K562 (cell line): ENCODE measurements around the gene STXBP6. TPM values are rescaled to one million over a fixed set of nuclear protein-coding genes. Genes with fewer than 3 reads are reported as not detected.

Source experiments
- ATAC-seq: fragments of 200-7000 bp; cut with Tn5 transposase; 3 replicates; pipeline ENCODE4 v1.9.1; 2020; ENCODE audit warnings: moderate library complexity
- BruUV-seq: library from RNA; stranded (reverse); fragments of 400-500 nt; replicated peaks from 2 replicates; lab custom pipeline; 2021; lab: Mats Ljungman, UMichigan
- CTCF ChIA-PET: fragments of 300-600 bp; formaldehyde crosslinking; extraction: SDS; loops from one replicate; lab custom pipeline; 2021; ENCODE audit warnings: low intra/inter-chr PET ratio; lab: Yijun Ruan, JAX
- POLR2A ChIA-PET: fragments of 300-600, 350-650 bp; sonication (Branson Sonifier 250); formaldehyde crosslinking; extraction: SDS; loops from one replicate; lab custom pipeline; 2021; ENCODE audit warnings: antibody characterized with exemption, inconsistent platforms; lab: Yijun Ruan, JAX
- DNase-seq, 4 experiments: peaks; one replicate each; pipeline versions ENCODE4 v3.0.0 to v3.0.0-alpha.2; 2011 to 2018; ENCODE audit warnings: low spot score in 3 of 4, mixed read lengths in 3 of 4; ENCODE audit errors: extremely low read depth in 1 of 4
- FAIRE-seq: peaks from 2 replicates; lab custom pipeline; 2011; peaks lifted over from hg19 to GRCh38; lab: Jason Lieb, UNC
- H2AFZ ChIP-seq: 2 replicates; pipeline ENCODE4 v1.6.0; 2011; ENCODE audit warnings: low read depth, low read length, control low read depth, inconsistent platforms
- H3K27ac ChIP-seq: fragments of 200-600 bp; 3 replicates; pipeline ENCODE4 v1.8.0; 2011; ENCODE audit warnings: low read depth, mild to moderate bottlenecking, control low read depth, inconsistent platforms, low read length, moderate library complexity, mixed read lengths; ENCODE audit errors: extremely low read depth
- H3K27me3 ChIP-seq, 2 experiments: fragments of 300-600 bp in 1 of 2; 2 replicates in 1 of 2; 3 replicates in 1 of 2; pipeline versions ENCODE4 v1.6.0 to v1.8.0; 2011; ENCODE audit warnings: inconsistent platforms in 2 of 2, low read length in 2 of 2, mild to moderate bottlenecking in 1 of 2, mixed read lengths in 1 of 2, moderate library complexity in 1 of 2; ENCODE audit not compliant: control insufficient read depth in 2 of 2, insufficient read depth in 2 of 2
- H3K36me3 ChIP-seq: fragments of 300-600 bp; 3 replicates; pipeline ENCODE4 v1.8.0; 2011; ENCODE audit warnings: mild to moderate bottlenecking, low read length, inconsistent platforms; ENCODE audit not compliant: control insufficient read depth, insufficient read depth
- H3K4me1 ChIP-seq, 2 experiments: fragments of 200-600 bp in 1 of 2; replicated peaks in 1 of 2; 2 replicates in 1 of 2; 3 replicates in 1 of 2; pipeline versions ENCODE4 v1.5.1 to v1.8.0; 2011; ENCODE audit warnings: inconsistent platforms in 2 of 2, low read length in 2 of 2, mild to moderate bottlenecking in 1 of 2, mixed read lengths in 1 of 2, moderate library complexity in 1 of 2; ENCODE audit not compliant: control insufficient read depth in 2 of 2, insufficient read depth in 2 of 2
- H3K4me2 ChIP-seq: 2 replicates; pipeline ENCODE4 v1.6.1; 2011; ENCODE audit warnings: low read length, control low read depth, inconsistent platforms, mixed read lengths; ENCODE audit not compliant: insufficient read depth
- H3K4me3 ChIP-seq: fragments of 200-600 bp; sonication (generic), shearing (Covaris generic); 2 replicates; pipeline ENCODE4 v1.5.1; 2016; ENCODE audit warnings: control low read depth, inconsistent platforms
- H3K79me2 ChIP-seq: fragments of 200-600 bp; 3 replicates; pipeline ENCODE4 v1.8.0; 2011; ENCODE audit warnings: low read length, inconsistent platforms; ENCODE audit not compliant: control insufficient read depth, insufficient read depth
- H3K9ac ChIP-seq, 2 experiments: 2 replicates each; pipeline versions ENCODE4 v1.6.0 to v1.6.1; 2011; ENCODE audit warnings: low read depth in 2 of 2, low read length in 2 of 2, control low read depth in 1 of 2, inconsistent platforms in 1 of 2, mild to moderate bottlenecking in 1 of 2, mixed read lengths in 1 of 2; ENCODE audit not compliant: insufficient read depth in 1 of 2
- H3K9me1 ChIP-seq: one replicate; pipeline ENCODE4 v1.6.0; 2011; ENCODE audit warnings: inconsistent platforms, mild to moderate bottlenecking, low read length, moderate library complexity; ENCODE audit not compliant: control insufficient read depth, insufficient read depth
- H3K9me3 ChIP-seq: replicated peaks from 2 replicates; pipeline ENCODE4 v1.5.1; 2011; ENCODE audit warnings: low read depth, low read length, inconsistent platforms; ENCODE audit not compliant: control insufficient read depth, insufficient read depth
- H4K20me1 ChIP-seq: replicated peaks from 2 replicates; pipeline ENCODE4 v1.6.1; 2011; ENCODE audit warnings: low read length, inconsistent platforms, mixed read lengths; ENCODE audit not compliant: control insufficient read depth, insufficient read depth
- AFF1 ChIP-seq, 2 experiments: fragments of 450-650 bp; IDR thresholded peaks; 2 replicates each; pipeline ENCODE4 v1.6.1; 2018; ENCODE audit warnings: mild to moderate bottlenecking in 2 of 2, low read depth in 1 of 2; ENCODE audit not compliant: partially characterized antibody in 2 of 2
- ARHGAP35 ChIP-seq: fragments of 450-650 bp; IDR thresholded peaks from 2 replicates; pipeline ENCODE4 v1.6.1; 2018; ENCODE audit not compliant: partially characterized antibody
- ARID1B ChIP-seq: fragments of 450-650 bp; IDR thresholded peaks from 2 replicates; pipeline ENCODE4 v1.6.1; 2016; ENCODE audit warnings: antibody characterized with exemption, mild to moderate bottlenecking, inconsistent platforms
- CREB1 ChIP-seq, 2 experiments: sonication (generic) in 1 of 2; formaldehyde crosslinking in 1 of 2; IDR thresholded peaks; 2 replicates each; pipeline versions ENCODE4 v1.6.1 to v1.8.0; 2012 to 2022; ENCODE audit warnings: inconsistent platforms in 1 of 2, mild to moderate bottlenecking in 1 of 2, missing genetic modification reagents in 1 of 2, moderate library complexity in 1 of 2
- FOXM1 ChIP-seq, 2 experiments: fragments of 450-650 bp in 1 of 2; sonication (generic) in 1 of 2; formaldehyde crosslinking in 1 of 2; IDR thresholded peaks; 2 replicates each; pipeline versions ENCODE4 v1.6.1 to v1.9.0; 2017 to 2022; ENCODE audit warnings: low read depth in 2 of 2, mild to moderate bottlenecking in 2 of 2, missing genetic modification reagents in 1 of 2, moderate library complexity in 1 of 2
- GABPB2 ChIP-seq: fragments of 250-450 bp; sonication (Bioruptor Pico); conservative IDR thresholded peaks from 2 replicates; pipeline ENCODE4 v1.5.1; 2021; ENCODE audit warnings: mild to moderate bottlenecking
- NEUROD1 ChIP-seq: fragments of 150-350 bp; IDR thresholded peaks from 2 replicates; pipeline ENCODE4 v1.6.1; 2014; ENCODE audit warnings: borderline replicate concordance, low read length, low read depth; ENCODE audit not compliant: partially characterized antibody
- NR2C1 ChIP-seq, 2 experiments: fragments of 450-650 bp; IDR thresholded peaks; 2 replicates each; pipeline ENCODE4 v1.6.1; 2017; ENCODE audit warnings: mild to moderate bottlenecking in 2 of 2, antibody characterized with exemption in 1 of 2, inconsistent platforms in 1 of 2, missing compliant biosample characterization in 1 of 2, missing genetic modification characterization in 1 of 2
- NRF1 ChIP-seq, 2 experiments: fragments of 450-650 bp; IDR thresholded peaks in 1 of 2; conservative IDR thresholded peaks in 1 of 2; 2 replicates each; pipeline ENCODE4 v1.6.1; 2014; ENCODE audit warnings: mild to moderate bottlenecking in 2 of 2
- PHB ChIP-seq: fragments of 250-450 bp; sonication (Bioruptor Pico); IDR thresholded peaks from 2 replicates; pipeline ENCODE4 v1.5.0; 2021
- SOX6 ChIP-seq: fragments of 450-650 bp; IDR thresholded peaks from 2 replicates; pipeline ENCODE4 v1.6.1; 2014; ENCODE audit warnings: mild to moderate bottlenecking
- TFAM ChIP-seq: fragments of 250-450 bp; sonication (Bioruptor Pico); conservative IDR thresholded peaks from 2 replicates; pipeline ENCODE4 v1.5.0; 2021; ENCODE audit warnings: mild to moderate bottlenecking, moderate library complexity
- ZNF395 ChIP-seq: fragments of 200-800 bp; sonication (Bioruptor generic); IDR thresholded peaks from 2 replicates; pipeline ENCODE4 v1.6.1; 2017; ENCODE audit warnings: missing genetic modification characterization, missing compliant biosample characterization
- WGBS: fragments of 100-300 bp; shearing (Covaris generic); methylation state at CpG from one replicate; pipeline ENCODE4 v1.1.6; 2016; ENCODE audit warnings: low coverage, mixed read lengths; ENCODE audit not compliant: insufficient coverage; ENCODE audit errors: missing lambda C conversion rate; 5-methylcytosine and 5-hydroxymethylcytosine counted together
- in situ Hi-C: fragments of 300-500 bp; cut with MboI; formaldehyde crosslinking; loops from 4 replicates; pipeline ENCODE4 v1.15.0; 2018; ENCODE audit warnings: inconsistent platforms, mixed read lengths
- intact Hi-C: fragments of 100-400 bp; cut with micrococcal nuclease; formaldehyde crosslinking; loops from 2 replicates; pipeline ENCODE4 v1.14.2; 2022
- polyA plus RNA-seq, 8 experiments: library from polyadenylated mRNA; depleted of rRNA in 4 of 8; stranded (reverse) in 5 of 8; unstranded in 3 of 8; fragments of >200 nt; fragmentation: Nextera tagmentation in 2 of 8; fragmentation: Illumina TruSeq in 1 of 8; extraction: Ambion mirVana in 2 of 8; extraction: Trizol in 1 of 8; gene quantifications; 2 replicates each; pipeline versions ENCODE4 v1.2.1 to v1.2.3, GENCODE V29; 2011 to 2014; ENCODE audit warnings: inconsistent platforms in 1 of 8, missing spikeins in 1 of 8
- total RNA-seq, 7 experiments: library from RNA; depleted of rRNA in 6 of 7; stranded (reverse); fragments of >200 nt in 6 of 7; fragmentation: Illumina TruSeq in 2 of 7; extraction: Trizol in 2 of 7; gene quantifications; 2 replicates each; pipeline versions ENCODE4 v1.2.1 to v1.2.3, GENCODE V29; 2011 to 2021; ENCODE audit warnings: low replicate concordance in 1 of 7
- TF ChIP-seq, protein P1 (sequence below): sonication (generic); formaldehyde crosslinking; IDR thresholded peaks from 2 replicates; pipeline ENCODE4 v1.9.0; 2022; ENCODE audit warnings: mild to moderate bottlenecking, missing genetic modification reagents

Gene STXBP6
- total and polyA plus RNA-seq, 9 of the 15 experiments (the other 6 are each of a cell fraction or from before 2014, with no cell fraction given): 0.27 to 0.89 (median 0.59) TPM

GRCh38 chr14:24813089-24813815 is 236.7 kb downstream of the STXBP6 start:
- in situ Hi-C loops: loop anchor here (25.0 kb wide), 1 partner anchor 324 kb away; no protein-coding TSS in a partner anchor
- FAIRE-seq (no peak), ATAC-seq (no peak), DNase-seq (no peak)
- H3K9ac ChIP-seq: no peak overlapping the region
- H3K9me3 ChIP-seq: no peaks in the 10 kb centered on the region
- H3K27ac ChIP-seq: no peak overlapping the region
- no TSS peak for BruUV-seq
- no peaks in the 10 kb centered on the region; a peak in 1 of 5 replicates for H3K27me3 ChIP-seq
- H3K4me1 ChIP-seq: no peaks in the 10 kb centered on the region
- no peaks in the 10 kb centered on the region for H3K9me1 ChIP-seq
- no peak overlapping the region for H3K4me2 ChIP-seq
- CTCF ChIA-PET: no interaction called here
- no peak overlapping the region for H2AFZ ChIP-seq
- no peaks in the 10 kb centered on the region for H3K36me3 ChIP-seq
- no peak overlapping the region for H3K4me3 ChIP-seq
- no peaks in the 10 kb centered on the region for H4K20me1 ChIP-seq
- H3K79me2 ChIP-seq: no peaks in the 10 kb centered on the region
- 0% methylated on average over 6 of the region's 6 CpGs for WGBS
- intact Hi-C loops: no loop called here
- POLR2A ChIA-PET: interaction anchor here (0.7 to 1.1 kb wide), 2 partner anchors 11 to 22 kb away, joined by 3 read pairs; no protein-coding TSS in a partner anchor
- no peak for TF ChIP-seq ARHGAP35
- TF ChIP-seq ARID1B: no peak
- no peak for TF ChIP-seq SOX6
- TF ChIP-seq GABPB2 (CRISPR knock-in tag): no peak
- no peak for TF ChIP-seq NR2C1 (IDR thresholded peaks at IDR 0.05)
- TF ChIP-seq NR2C1 (tag; IDR thresholded peaks at IDR 0.05): no peak
- TF ChIP-seq TFAM: no peak
- TF ChIP-seq ZNF395 (CRISPR knock-in tag): no peak
- TF ChIP-seq NRF1 (conservative IDR thresholded peaks at IDR 0.05 in 1 of 2, IDR thresholded peaks at IDR 0.05 in 1 of 2): no peak
- no peak for TF ChIP-seq FOXM1 (IDR thresholded peaks at IDR 0.05; ENCODE audit: low read depth)
- no peak for TF ChIP-seq FOXM1 (CRISPR knock-in tag; IDR thresholded peaks at IDR 0.05; ENCODE audit: low read depth)
- TF ChIP-seq, protein P1, sequence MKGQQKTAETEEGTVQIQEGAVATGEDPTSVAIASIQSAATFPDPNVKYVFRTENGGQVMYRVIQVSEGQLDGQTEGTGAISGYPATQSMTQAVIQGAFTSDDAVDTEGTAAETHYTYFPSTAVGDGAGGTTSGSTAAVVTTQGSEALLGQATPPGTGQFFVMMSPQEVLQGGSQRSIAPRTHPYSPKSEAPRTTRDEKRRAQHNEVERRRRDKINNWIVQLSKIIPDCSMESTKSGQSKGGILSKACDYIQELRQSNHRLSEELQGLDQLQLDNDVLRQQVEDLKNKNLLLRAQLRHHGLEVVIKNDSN (CRISPR knock-in tag): no peak
- TF ChIP-seq CREB1 (IDR thresholded peaks at IDR 0.05): no peak
- no peak for TF ChIP-seq CREB1 (CRISPR knock-in tag; IDR thresholded peaks at IDR 0.05)
- TF ChIP-seq AFF1 (IDR thresholded peaks at IDR 0.05; ENCODE audit: low read depth in 1 of 2, partially characterized antibody in 2 of 2): no peak
- TF ChIP-seq NEUROD1: no peak
- no peak for TF ChIP-seq PHB (CRISPR knock-in tag)
